Thyroid gland (tissue), 4 donors: ENCODE measurements around the gene WDFY4.

Experiments used
- POLR2A ChIP-seq, 2 donors: fragments of 450-650 bp; IDR thresholded peaks; one replicate each; pipeline ENCODE4 v1.6.1; 2017; ENCODE audit warnings: antibody characterized with exemption in 2 of 2, mild to moderate bottlenecking in 2 of 2, moderate library complexity in 1 of 2
- TF ChIP-seq, protein P1 (sequence below), 6 experiments: fragments of 200-600 bp in 3 of 6; fragments of 450-650 bp in 3 of 6; sonication (generic) in 3 of 6; IDR thresholded peaks; one replicate each; pipeline ENCODE4 v1.5.1; 2016 to 2019; ENCODE audit warnings: antibody characterized with exemption in 6 of 6, mild to moderate bottlenecking in 2 of 6, inconsistent platforms in 1 of 6, moderate library complexity in 1 of 6

GRCh38 chr10:48982584-48982983, 297.9 kb downstream of the WDFY4 start:
- TF ChIP-seq POLR2A (IDR thresholded peaks at IDR 0.05): no peak
- TF ChIP-seq, protein P1, sequence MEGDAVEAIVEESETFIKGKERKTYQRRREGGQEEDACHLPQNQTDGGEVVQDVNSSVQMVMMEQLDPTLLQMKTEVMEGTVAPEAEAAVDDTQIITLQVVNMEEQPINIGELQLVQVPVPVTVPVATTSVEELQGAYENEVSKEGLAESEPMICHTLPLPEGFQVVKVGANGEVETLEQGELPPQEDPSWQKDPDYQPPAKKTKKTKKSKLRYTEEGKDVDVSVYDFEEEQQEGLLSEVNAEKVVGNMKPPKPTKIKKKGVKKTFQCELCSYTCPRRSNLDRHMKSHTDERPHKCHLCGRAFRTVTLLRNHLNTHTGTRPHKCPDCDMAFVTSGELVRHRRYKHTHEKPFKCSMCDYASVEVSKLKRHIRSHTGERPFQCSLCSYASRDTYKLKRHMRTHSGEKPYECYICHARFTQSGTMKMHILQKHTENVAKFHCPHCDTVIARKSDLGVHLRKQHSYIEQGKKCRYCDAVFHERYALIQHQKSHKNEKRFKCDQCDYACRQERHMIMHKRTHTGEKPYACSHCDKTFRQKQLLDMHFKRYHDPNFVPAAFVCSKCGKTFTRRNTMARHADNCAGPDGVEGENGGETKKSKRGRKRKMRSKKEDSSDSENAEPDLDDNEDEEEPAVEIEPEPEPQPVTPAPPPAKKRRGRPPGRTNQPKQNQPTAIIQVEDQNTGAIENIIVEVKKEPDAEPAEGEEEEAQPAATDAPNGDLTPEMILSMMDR (IDR thresholded peaks at IDR 0.05): no peak
